ENCODE data around the gene ASXL1.

Gene ASXL1

GRCh38 chr20:32387252-32387651, 29.1 kb downstream of the ASXL1 start:
- no peak for TF ChIP-seq SIN3A (IDR thresholded peaks at IDR 0.05; ENCODE audit: borderline replicate concordance, insufficient read depth, low read length)

- no peak for TF ChIP-seq SIN3A (IDR thresholded peaks at IDR 0.05; ENCODE audit: borderline replicate concordance, insufficient read depth, low read length)
- TF ChIP-seq REST (IDR thresholded peaks at IDR 0.05; ENCODE audit: insufficient read depth in 1 of 2, low read depth in 2 of 2, low read length in 2 of 2) = no peak
- TF ChIP-seq POLR2AphosphoS5 (IDR thresholded peaks at IDR 0.05; ENCODE audit: low read depth, low read length) = no peak
- TF ChIP-seq TAF1 (IDR thresholded peaks at IDR 0.05; ENCODE audit: borderline replicate concordance, insufficient read depth, low read length) = no peak
- TF ChIP-seq FOXP2 (optimal IDR thresholded peaks at IDR 0.05; ENCODE audit: borderline replicate concordance, extremely low read depth, extremely low read length, insufficient read depth) = no peak
Observed at GRCh38 chr20:32391003-32391402, 32.9 kb downstream of the ASXL1 start.

GRCh38 chr20:32395066-32395465, 36.9 kb downstream of the ASXL1 start:
- TF ChIP-seq REST (IDR thresholded peaks at IDR 0.05; ENCODE audit: insufficient read depth in 1 of 2, low read depth in 2 of 2, low read length in 2 of 2) (no peak), FOXP2 (optimal IDR thresholded peaks at IDR 0.05; ENCODE audit: borderline replicate concordance, extremely low read depth, extremely low read length, insufficient read depth) (no peak), SIN3A (IDR thresholded peaks at IDR 0.05; ENCODE audit: borderline replicate concordance, insufficient read depth, low read length) (no peak), TAF1 (IDR thresholded peaks at IDR 0.05; ENCODE audit: borderline replicate concordance, insufficient read depth, low read length) (no peak), POLR2AphosphoS5 (IDR thresholded peaks at IDR 0.05; ENCODE audit: low read depth, low read length) (no peak)

GRCh38 chr20:32396646-32397160, 38.6 kb downstream of the ASXL1 start:
- no peak for TF ChIP-seq TAF1 (IDR thresholded peaks at IDR 0.05; ENCODE audit: borderline replicate concordance, insufficient read depth, low read length)
- no peak for TF ChIP-seq POLR2AphosphoS5 (IDR thresholded peaks at IDR 0.05; ENCODE audit: low read depth, low read length)
- no peak for TF ChIP-seq REST (IDR thresholded peaks at IDR 0.05; ENCODE audit: insufficient read depth in 1 of 2, low read depth in 2 of 2, low read length in 2 of 2)
- no peak for TF ChIP-seq SIN3A (IDR thresholded peaks at IDR 0.05; ENCODE audit: borderline replicate concordance, insufficient read depth, low read length)
- TF ChIP-seq FOXP2 (optimal IDR thresholded peaks at IDR 0.05; ENCODE audit: borderline replicate concordance, extremely low read depth, extremely low read length, insufficient read depth) = no peak

GRCh38 chr20:32397567-32398084, 39.5 kb downstream of the ASXL1 start:
- TF ChIP-seq REST (IDR thresholded peaks at IDR 0.05; ENCODE audit: insufficient read depth in 1 of 2, low read depth in 2 of 2, low read length in 2 of 2) (no peak), SIN3A (IDR thresholded peaks at IDR 0.05; ENCODE audit: borderline replicate concordance, insufficient read depth, low read length) (no peak), POLR2AphosphoS5 (IDR thresholded peaks at IDR 0.05; ENCODE audit: low read depth, low read length) (no peak), FOXP2 (optimal IDR thresholded peaks at IDR 0.05; ENCODE audit: borderline replicate concordance, extremely low read depth, extremely low read length, insufficient read depth) (no peak), TAF1 (IDR thresholded peaks at IDR 0.05; ENCODE audit: borderline replicate concordance, insufficient read depth, low read length) (no peak)

Measured in PFSK-1 (cell line).